Thyroid gland (tissue), 4 donors: ENCODE results near the gene CDC20.

Experiments used
- POLR2A ChIP-seq, 2 donors: fragments of 450-650 bp; IDR thresholded peaks; one replicate each; pipeline ENCODE4 v1.6.1; 2017; ENCODE audit warnings: antibody characterized with exemption in 2 of 2, mild to moderate bottlenecking in 2 of 2, moderate library complexity in 1 of 2
- TF ChIP-seq, protein P1 (sequence below), 6 experiments: fragments of 200-600 bp in 3 of 6; fragments of 450-650 bp in 3 of 6; sonication (generic) in 3 of 6; IDR thresholded peaks; one replicate each; pipeline ENCODE4 v1.5.1; 2016 to 2019; ENCODE audit warnings: antibody characterized with exemption in 6 of 6, mild to moderate bottlenecking in 2 of 6, inconsistent platforms in 1 of 6, moderate library complexity in 1 of 6

DNA sequence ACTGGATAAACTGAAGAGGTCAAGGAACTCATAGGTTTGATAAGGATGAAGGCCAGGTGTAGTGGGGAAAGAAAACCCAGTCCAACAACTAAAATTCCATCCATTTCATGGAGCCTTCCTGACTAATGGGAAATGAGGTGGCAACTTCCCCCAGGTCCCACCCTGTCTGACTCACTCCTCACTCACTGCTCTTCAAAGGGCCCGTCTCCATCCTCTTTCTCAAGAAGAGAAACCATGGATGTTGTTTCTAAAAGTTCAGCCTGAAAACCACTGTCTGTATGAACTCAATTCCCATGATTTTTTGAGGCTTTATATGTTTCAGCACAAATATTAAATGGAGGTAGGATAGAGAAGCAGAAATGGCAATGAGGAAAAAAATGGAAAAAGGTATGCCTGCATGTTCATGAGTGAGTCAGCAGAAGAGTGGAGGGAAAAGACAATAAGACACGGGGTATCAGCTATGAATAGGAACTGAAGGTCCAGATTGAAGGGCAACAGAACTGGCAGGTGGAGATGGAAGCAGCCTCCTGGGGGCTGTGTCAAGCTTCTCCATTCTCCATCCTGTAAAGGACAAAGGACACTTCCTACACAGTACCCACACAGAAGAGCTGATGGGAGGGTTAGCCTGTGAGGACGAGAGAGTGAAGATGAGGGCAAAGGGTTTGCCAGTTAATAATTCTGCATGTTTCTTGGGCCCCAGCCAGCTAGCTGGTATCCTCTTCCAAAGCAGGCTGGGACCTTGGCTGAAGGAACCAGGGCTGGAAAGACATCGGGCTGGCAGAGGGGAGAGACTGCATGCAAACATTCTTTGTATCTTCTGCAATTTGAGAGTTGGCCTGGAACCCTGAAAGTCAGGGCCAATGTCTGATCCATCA, 14.5 kb downstream of the CDC20 start:
- no peak for TF ChIP-seq POLR2A (IDR thresholded peaks at IDR 0.05)
- TF ChIP-seq, protein P1, sequence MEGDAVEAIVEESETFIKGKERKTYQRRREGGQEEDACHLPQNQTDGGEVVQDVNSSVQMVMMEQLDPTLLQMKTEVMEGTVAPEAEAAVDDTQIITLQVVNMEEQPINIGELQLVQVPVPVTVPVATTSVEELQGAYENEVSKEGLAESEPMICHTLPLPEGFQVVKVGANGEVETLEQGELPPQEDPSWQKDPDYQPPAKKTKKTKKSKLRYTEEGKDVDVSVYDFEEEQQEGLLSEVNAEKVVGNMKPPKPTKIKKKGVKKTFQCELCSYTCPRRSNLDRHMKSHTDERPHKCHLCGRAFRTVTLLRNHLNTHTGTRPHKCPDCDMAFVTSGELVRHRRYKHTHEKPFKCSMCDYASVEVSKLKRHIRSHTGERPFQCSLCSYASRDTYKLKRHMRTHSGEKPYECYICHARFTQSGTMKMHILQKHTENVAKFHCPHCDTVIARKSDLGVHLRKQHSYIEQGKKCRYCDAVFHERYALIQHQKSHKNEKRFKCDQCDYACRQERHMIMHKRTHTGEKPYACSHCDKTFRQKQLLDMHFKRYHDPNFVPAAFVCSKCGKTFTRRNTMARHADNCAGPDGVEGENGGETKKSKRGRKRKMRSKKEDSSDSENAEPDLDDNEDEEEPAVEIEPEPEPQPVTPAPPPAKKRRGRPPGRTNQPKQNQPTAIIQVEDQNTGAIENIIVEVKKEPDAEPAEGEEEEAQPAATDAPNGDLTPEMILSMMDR (IDR thresholded peaks at IDR 0.05) = no peak
